ENCODE measurements around the gene ARHGAP18.

- no peak for TF ChIP-seq POLR2AphosphoS5 (IDR thresholded peaks at IDR 0.05; ENCODE audit: low read depth, low read length)
- no peak for TF ChIP-seq POLR2A (IDR thresholded peaks at IDR 0.05; ENCODE audit: low read depth, low read length)
These were observed 8.1 kb downstream of the ARHGAP18 start for GRCh38 chr6:129701721-129702455.

Data from GM12892 (cell line).